ENCODE data around the gene CELA3A.
"Not testable (repeated sequence)": the region's sequence is repeated elsewhere in the genome, so short reads cannot be mapped to it uniquely, and the experiment has no call there.

The CELA3A gene, protein sequence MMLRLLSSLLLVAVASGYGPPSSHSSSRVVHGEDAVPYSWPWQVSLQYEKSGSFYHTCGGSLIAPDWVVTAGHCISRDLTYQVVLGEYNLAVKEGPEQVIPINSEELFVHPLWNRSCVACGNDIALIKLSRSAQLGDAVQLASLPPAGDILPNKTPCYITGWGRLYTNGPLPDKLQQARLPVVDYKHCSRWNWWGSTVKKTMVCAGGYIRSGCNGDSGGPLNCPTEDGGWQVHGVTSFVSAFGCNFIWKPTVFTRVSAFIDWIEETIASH

DNA sequence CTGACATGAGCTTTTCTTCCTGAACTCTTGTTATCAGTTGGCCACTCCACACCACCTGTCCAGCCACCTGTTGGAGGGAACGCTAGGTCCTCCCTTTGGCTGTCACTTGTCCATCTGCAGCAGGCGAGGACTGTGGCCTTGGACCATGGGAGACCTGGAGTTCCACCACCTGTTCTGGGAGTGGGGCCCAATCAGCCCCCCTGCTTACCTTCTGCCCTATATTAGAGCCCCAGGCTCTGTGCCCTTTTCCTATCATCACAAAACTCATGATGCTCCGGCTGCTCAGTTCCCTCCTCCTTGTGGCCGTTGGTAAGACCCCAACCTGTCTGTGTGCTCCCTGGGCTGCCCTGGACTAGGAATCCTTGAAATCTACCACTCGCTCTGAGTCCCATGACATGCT is at the start of gene CELA3A:
TSS of gene CELA3A (plus strand) at position 249 of the 400 bp plus-strand sequence. CDS start at position 267, 18 bp downstream.
- DNase-seq = no peak

DNA sequence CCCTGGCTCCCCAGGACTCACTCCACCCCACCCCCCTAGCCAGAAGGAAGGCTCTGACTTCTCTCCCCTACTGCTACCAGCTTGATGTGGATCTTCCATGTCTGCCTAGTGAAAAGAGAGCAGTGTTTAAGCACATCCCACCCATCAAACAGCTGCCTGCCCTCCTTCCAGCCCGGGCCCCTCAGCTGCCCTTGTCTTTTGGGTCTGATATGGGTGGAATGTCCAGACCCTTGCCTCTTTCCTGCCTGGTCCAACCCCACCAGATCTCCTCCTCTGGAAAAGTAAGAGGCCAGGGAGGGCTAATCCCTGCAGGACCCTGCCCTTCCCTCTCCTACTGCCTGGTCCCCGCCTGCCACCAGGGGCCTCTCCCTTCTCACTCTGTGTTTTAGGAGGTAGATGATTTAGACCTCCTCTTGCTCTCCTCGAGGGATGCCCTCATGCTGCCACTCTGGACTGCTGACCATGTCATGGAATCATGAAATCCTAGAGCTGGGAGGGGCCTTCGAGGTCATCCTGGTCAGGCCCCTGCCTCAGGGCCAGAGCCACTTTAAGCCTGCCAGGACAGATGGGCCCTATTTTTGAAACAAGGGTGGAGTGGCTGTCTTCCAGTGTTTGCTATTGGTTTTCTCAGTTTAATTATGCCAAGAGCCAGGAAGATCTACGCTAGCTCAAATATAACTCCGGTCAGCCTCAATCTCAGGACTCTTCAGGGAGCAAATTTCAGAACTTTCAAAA is 48.5 kb upstream of the CELA3A start:
- no peak for DNase-seq

DNA sequence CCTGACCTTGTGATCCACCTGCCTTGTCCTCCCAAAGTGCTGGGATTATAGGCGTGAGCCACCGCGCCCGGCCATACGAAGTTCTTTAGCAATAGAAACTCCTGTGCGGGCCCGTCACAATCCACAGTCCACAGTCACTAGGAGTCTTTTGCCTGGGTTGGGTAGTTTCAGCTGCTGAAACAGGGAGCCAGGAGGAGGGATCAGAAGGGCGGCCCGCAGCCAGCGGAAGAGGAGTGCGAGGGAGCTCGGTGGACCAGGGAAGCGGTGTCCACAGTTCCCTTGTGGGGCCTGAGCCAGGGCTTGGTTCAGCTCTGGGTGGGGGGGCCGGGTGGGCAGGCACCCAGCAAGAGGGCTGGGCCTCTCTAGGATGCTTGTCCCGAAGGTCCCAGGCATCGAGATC is 46.4 kb upstream of the CELA3A start:
- DNase-seq = no peak

DNA sequence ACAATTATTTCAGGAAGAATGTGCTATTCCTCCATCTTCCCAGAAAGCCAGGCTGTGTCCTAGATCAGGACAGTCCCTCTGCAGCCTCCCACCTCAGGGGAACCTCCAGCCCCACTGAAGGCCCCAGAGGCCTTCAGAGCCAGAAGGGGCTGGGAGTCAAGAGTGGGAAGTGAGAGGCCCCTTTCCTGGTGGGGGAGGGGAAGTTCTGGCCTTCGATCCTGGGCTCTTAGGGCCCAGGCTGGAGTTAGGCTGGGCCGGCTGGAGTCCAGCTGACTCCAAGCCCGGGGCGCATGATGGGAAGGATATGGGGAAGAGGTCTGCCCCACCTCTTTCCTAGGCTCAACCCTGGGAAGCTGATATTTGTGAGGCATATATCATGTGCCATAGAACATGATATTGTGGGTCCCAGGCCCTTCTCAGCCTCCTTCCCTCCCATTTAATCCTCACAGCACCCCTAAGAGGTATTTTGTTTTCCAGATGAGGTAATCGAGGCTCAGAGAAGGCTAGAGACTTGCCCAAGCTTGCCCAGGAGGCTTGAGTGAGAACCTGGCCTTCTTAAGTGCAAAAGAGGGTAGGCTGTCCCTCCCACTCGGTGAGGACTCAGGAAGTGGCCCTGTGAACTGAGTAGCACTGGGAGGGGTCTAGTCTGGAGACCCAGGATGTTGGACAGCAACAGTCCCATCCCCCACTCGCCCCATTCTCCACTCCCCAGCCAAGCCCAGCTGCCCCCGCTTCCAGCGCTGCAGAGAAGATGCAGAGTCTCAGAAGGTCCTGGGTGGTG is 45.8 kb upstream of the CELA3A start:
- no peak for DNase-seq

DNA sequence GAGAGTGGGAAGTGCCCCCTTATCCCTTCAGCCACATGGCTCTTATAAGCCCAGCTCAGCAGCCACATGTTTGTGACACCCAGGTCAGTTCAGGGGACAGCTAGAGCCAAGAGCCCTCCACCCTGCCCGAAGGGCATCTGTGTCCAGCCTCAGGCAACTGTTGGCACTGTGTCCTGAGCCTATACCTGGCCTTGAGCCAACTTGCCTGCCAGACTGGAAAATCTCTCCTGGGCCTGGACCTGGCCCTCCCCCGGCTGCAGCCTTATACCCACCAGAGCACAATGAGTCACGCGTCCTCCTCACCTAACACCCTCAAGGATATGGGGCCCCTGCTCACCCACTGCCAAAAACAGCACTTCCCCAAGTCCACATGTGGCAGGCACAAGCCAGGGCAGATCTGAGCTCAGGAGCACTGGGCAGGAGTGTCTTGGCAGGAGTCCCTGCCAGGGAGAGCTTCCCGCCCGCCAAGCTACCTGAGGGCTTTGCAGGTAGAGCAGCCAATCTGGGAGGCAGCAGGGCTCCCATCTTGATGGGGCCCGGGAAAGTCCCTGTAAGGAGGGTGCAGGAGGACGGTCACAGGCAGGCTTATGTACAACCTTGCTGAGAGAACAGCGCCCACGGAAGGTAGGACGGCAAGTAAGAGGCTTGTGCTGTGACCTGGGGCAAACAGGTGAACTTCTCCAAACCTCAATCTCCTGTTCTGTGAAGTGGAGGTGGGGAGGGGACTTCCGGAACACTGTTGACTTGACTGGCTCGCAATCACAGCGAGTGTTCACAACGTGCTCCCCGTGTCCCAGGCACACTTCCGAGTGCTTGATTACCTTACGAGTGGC is 44.5 kb upstream of the CELA3A start:
- peak; percentile 54 for DNase-seq

DNA sequence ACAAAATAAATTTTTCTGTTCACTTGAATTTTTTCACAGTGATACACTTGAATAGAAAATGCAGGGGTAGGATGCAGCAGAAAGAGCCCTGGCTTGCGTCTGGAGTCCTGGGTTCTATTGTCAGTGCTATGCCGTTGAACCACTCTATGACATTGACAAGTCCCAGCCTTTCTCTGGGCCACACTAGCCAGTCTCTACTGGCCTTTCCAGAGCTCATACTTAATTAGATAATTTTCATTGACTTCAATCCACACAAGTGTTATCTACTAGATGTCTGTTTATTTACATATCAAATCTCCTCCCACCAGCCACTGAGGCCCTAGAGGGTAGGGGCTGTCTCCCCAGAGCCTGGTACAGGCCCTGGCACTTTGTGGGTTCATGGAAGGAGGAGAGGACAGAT is 40.1 kb upstream of the CELA3A start:
- no peak for DNase-seq

DNA sequence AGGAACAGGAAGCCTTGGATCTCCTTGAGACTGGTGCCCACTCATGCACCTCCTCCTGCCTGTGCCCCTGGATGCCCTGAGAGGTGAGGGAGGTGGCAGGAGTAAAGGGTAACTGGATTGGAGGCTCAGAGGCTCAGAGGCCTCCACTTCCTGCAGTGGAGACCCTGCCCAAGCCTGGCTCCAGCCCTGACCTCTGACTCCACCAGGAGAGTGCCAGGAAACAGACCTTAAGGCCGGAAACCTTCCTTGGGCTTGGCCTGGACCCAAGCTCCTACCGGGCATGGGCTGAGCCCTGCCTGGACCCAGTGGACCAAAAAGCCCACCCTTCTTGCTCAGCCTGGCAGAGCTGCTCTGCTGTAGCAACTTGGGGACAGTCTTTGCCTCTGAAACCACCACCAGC is 39.7 kb upstream of the CELA3A start:
- DNase-seq = no peak

DNA sequence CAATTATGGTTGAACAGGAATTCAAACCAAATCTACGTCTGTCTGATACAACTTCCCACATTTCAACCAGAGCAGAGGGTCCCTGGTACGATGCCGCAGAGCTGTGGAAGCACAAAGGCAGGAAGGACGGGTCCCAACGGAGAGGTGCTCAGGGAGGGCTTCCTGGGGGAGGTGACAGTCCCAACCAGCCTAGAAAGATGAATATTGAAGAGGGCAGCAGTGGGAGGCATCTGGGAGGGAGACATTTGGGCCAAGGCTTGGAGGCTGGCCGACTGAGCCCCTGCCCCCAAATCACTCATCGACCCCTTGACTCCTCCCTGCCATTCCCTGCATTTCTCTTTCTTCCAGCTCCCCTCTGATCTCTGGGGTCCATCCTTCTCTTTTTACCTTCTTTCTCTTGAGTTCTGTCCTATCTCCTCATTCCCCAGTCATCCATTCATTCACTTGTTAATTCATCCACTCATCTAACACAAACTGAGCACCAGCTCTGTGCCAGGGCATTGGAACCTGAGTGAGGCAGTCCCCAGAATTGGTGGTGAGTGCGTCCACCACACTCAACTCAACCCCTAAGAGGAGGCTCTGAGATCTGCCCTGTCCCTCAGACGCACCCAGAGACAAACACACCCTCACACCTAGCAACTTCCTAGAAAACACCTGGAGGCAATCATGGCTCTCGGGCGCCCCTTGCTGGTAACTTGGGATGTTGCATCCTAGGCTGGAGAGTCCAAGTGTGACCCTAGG is 37.8 kb upstream of the CELA3A start:
- DNase-seq = peak; percentile 73

DNA sequence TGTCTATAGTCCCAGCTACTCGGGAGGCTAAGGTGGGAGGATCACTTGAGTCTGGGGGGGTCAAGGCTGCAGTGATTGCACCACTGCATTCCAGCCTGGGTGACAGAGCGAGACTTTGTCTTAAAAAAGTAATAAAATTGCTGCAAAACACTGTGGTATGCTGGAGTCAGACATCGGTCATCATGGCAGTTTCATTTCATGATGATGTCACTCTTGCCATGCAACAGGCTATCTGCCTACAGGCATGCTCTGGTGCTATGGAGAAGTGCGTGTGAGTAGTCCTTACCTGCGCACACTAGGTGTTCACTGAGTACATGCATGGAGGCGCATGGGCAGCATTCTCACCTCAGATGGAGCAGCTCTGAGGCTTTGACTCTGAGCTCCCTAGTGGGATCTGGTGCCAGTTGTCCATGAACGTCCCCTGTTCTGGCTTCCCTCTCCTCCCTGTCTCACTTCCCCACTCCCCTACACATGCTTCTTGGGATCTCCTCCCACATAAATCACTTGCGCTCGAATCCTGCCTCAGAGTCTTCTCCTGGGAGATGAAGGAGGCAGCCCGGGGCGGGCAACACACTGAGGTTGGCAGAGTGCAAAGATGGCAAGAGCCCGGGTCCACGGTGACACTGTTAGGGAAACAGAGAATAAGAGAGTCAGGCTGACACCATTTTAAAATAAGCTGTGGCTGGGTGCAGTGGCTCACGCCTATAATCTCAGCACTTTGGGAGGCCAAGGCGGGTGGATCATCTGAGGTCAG is 35.0 kb upstream of the CELA3A start:
- DNase-seq = no peak

DNA sequence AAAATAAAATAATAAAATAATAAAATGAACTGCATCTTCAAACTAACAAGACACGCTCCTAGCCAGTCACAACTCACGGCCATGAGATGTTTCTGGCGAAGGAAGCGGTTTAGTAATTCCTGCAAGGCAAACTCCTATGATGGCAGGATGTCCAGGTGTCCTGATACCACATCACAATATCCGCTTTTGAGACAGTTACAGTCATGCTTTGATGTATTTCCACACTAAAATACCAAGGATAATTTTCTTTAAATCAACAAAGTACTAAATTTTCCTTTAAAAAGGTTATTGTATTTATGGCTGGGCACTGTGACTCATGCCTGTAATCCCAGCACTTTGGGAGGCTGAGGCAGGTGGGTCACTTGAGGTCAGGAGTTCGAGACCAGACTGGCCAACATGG is 34.2 kb upstream of the CELA3A start:
- not testable (repeated sequence) for DNase-seq

DNA sequence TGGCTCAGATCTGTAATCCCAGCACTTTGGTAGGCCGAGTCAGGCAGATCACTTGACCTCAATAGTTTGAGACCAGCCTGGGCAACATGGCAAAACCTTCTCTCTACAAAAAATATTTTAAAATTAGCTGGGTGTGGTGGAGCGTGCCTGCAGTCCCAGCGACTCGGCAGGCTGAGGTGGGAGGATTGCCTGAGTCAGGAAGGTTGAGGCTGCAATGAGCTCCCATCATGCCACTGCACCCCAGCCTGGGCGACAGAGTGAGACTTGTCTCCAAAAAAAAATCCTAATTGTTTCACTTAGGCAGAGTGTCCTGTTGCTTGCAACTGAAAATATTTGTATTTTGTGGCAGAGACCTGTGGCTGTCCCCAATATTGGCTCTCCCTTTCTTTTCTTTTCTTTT is 32.4 kb upstream of the CELA3A start:
- DNase-seq = not testable (repeated sequence)

DNA sequence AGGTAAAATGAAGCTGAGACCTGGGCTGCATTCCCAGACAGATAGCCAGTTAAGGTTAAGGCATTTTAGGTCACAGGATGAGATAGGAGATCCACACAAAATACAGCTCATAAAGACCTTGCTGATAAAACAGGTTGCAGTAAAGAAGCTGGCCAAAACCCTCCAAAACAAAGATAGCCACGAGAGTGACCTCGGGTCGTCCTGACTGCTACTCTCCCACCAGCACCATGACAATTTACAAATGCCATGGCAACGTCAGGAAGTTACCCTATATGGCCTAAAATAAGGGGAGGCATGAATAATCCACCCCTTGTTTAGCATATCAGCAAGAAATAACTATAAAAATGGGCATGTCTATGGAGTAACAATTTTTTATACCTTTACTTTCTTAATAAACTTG is 30.9 kb upstream of the CELA3A start:
- DNase-seq = not testable (repeated sequence)

DNA sequence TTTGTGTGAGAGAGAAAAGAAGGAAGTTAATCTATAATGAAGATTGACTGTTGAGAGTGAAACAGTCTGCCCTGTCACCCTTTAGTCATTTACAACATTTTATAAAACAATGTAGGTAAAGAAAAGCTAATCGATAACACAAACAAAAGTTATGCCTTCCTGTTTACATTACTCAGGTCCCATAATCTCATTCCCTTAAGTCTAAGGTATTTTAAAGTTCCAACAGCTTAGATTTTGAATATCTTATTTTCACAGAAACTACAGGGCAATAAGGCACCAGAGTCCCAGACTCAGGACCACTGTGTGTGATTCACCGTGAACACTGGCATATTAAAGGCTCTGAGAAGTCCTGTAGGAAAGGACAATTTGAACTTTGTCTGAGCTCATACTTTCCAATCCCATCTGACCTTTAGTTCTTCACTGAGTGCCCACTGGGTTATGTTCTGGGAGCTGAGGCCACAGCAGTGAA is 28.4 kb upstream of the CELA3A start:
- DNase-seq = not testable (repeated sequence)

DNA sequence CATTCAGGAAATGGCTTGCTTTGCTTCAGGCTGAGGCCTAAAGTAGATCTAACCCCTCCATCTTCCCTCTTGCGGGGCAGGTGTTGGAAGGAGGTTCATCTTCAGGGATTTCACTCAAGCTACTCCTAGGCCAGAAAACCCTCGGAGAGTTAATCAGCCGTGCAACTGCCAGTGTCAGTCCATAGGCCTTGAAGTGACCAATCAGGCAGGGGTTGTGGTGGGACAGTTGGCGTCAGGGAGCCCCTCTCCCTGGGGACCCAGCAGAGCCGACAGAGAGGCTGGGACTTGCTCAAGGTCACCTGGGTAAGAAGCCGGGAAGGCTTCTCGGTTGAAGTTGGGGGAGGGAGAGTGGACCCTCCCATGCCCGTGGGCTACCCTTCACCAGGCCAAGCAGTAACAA is 27.5 kb upstream of the CELA3A start:
- not testable (repeated sequence) for DNase-seq

DNA sequence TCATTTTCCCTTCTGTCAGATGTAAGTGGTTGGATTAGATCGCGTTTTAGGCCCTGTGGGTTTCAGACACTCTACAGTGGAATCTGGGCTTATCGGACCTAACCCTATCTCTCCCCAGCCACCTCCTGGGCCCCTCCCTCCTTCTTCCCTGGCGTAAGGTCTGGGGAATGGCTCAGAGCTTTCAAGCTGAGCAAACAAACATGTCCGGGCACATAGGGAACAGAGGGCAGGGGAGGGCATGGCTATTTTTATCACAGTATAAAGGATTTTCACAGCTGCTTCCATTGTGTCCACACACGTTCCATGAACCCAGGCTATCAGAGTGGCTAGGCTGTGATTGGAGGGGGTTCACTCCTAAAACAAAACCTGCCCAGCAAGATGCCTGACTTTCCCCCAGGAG is 26.8 kb upstream of the CELA3A start:
- not testable (repeated sequence) for DNase-seq

DNA sequence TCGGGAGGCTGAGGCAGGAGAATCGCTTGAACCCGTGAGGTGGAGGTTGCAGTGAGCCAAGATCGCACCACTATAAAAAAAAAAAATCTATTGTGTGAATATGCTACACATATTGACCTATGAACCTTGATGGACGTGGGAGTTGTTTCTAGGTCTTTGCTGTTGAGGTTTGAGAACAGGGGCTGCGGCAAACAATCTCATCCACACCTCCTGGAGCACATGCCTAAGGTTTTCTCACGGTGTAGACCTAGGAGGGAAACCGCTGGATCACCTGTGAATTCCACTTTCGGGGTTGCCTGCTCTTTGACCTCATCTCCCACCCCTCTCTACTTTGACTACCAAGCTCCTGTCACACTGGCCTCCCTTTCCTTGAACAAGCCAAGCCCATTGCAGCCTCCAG is 26.2 kb upstream of the CELA3A start:
- DNase-seq = not testable (repeated sequence)

DNA sequence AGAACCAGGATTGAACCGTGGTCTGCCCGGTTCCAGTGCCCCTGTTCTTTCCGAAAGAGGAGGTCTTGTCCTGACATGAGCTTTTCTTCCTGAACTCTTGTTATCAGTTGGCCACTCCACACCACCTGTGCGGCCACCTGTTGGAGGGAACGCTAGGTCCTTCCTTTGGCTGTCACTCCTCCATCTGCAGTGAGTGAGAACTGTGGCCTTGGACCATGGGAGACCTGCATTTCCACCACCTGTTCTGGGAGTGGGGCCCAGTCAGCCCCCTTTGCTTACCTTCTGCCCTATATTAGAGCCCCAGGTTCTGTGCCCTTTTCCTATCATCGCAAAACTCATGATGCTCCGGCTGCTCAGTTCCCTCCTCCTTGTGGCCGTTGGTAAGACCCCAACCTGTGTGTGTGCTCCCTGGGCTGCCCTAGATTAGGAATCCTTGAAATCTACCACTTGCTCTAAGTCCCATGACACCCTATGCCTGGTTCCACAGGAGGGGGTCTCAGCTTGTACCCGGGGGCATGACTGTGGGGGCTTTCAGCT is 24.7 kb upstream of the CELA3A start, which contains the start of gene CELA3B:
TSS of gene CELA3B (plus strand) at position 320 of the 537 bp plus-strand sequence. CDS start at position 338, 18 bp downstream.
- DNase-seq = not testable (repeated sequence)

DNA sequence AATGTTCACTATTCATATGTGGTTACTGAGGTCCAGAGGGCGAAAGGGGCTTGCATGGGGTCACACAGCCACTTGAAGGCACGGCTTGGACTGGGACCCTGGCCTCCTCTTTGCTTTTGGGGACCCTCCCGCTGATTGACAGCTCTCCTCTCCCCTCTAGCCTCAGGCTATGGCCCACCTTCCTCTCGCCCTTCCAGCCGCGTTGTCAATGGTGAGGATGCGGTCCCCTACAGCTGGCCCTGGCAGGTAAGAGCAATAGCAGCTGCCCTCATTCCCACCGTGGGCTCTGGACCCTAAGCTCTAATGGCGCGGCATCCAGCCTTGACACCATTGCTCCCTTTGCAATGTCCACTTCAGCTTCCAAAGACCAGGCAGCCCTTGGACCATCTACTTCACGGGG is 23.2 kb upstream of the CELA3A start:
- DNase-seq = not testable (repeated sequence)

DNA sequence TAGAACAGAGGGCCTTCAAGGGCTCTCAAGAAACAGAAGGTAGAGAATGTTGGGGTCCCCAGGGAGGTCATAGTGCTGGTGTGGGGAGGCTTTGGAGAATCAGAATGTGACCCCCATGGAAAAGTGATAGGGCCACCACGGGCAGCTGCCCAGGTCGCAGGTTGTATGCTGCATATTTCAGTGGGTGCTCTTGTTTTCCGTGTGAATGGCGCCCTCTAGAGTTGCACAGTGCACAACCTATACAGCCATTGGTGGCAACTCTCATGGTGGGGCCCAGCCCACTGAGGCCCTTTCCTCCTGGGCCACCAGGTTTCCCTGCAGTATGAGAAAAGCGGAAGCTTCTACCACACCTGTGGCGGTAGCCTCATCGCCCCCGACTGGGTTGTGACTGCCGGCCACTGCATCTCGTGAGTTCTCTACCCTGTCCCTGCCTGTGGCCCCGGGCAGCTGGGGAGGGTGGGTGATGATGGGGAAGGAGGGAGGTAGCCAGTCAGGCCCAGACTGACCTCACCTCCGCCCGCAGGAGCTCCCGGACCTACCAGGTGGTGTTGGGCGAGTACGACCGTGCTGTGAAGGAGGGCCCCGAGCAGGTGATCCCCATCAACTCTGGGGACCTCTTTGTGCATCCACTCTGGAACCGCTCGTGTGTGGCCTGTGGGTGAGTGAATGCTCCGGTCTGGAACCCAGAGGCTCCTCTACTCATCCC is 20.8 kb upstream of the CELA3A start:
- DNase-seq = not testable (repeated sequence)

DNA sequence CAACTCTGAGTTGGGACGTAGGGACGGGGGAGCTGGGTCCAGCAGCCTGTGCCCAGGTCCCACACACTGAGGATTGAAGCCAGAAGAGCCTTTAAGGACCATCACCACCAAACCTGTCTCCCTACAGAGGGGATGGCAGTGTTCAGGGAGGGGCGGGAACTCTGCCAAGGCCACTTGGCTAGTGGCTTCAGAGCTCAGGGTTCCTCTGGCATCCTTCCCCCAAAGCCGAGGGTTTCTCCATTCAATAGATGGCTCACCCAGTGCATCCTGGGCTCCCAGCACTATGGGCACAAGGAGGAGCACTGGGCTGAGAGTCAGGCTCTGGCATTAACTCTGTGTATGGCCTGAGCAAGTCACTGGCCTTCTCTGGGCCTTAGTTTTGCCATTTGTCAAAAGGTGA is 20.2 kb upstream of the CELA3A start:
- DNase-seq = not testable (repeated sequence)

Data from activated effector memory CD4-positive, alpha-beta T cell treated with Interleukin-2 at 50 U/mL for 16 hours (primary cell).